K562 (cell line): ENCODE measurements around the gene PPOX. TPM values are rescaled to one million over a fixed set of nuclear protein-coding genes. Genes with fewer than 3 reads are reported as not detected.

Experiments used
- ARID2 ChIP-seq: fragments of 450-650 bp; IDR thresholded peaks from 2 replicates; pipeline ENCODE4 v1.6.1; 2017; ENCODE audit warnings: antibody characterized with exemption, mild to moderate bottlenecking
- ARNT ChIP-seq, 2 experiments: fragments of 450-650 bp; IDR thresholded peaks; 2 replicates each; pipeline ENCODE4 v1.6.1; 2016; ENCODE audit warnings: mild to moderate bottlenecking in 1 of 2
- BRD9 ChIP-seq: fragments of 450-650 bp; IDR thresholded peaks from 2 replicates; pipeline ENCODE4 v1.6.1; 2018; ENCODE audit warnings: low read depth; ENCODE audit not compliant: partially characterized antibody
- GABPA ChIP-seq: fragments of 200-800 bp; sonication (Bioruptor generic); conservative IDR thresholded peaks from 2 replicates; pipeline ENCODE4 v1.6.1; 2016; ENCODE audit warnings: low read depth, missing genetic modification characterization, missing compliant biosample characterization
- ID3 ChIP-seq, 2 experiments: fragments of 250-450 bp in 1 of 2; fragments of 450-650 bp in 1 of 2; sonication (Bioruptor Pico) in 1 of 2; IDR thresholded peaks; 2 replicates each; pipeline versions ENCODE4 v1.6.1 to v1.8.0; 2016 to 2021; ENCODE audit warnings: mild to moderate bottlenecking in 2 of 2, moderate library complexity in 2 of 2, missing compliant biosample characterization in 1 of 2, missing genetic modification characterization in 1 of 2
- MAX ChIP-seq: sonication (generic); formaldehyde crosslinking; IDR thresholded peaks from 2 replicates; pipeline ENCODE4 v1.9.0; 2022; ENCODE audit warnings: mild to moderate bottlenecking, missing genetic modification reagents
- MTA1 ChIP-seq: fragments of 450-650 bp; IDR thresholded peaks from 2 replicates; pipeline ENCODE4 v1.6.1; 2017; ENCODE audit warnings: borderline replicate concordance
- MYBL2 ChIP-seq, 2 experiments: fragments of 450-650 bp in 1 of 2; sonication (generic) in 1 of 2; formaldehyde crosslinking in 1 of 2; IDR thresholded peaks; 2 replicates each; pipeline versions ENCODE4 v1.6.1 to v1.8.1; 2017 to 2022; ENCODE audit warnings: borderline replicate concordance in 1 of 2, inconsistent platforms in 1 of 2, low read depth in 1 of 2, mild to moderate bottlenecking in 1 of 2, missing genetic modification reagents in 1 of 2, moderate library complexity in 1 of 2
- NFIX ChIP-seq: fragments of 250-450 bp; sonication (Bioruptor Pico); IDR thresholded peaks from 2 replicates; pipeline ENCODE4 v1.4.0; 2020; ENCODE audit warnings: low read depth, mild to moderate bottlenecking, moderate library complexity
- PTBP1 ChIP-seq: fragments of 200-400 bp; formaldehyde crosslinking; IDR thresholded peaks from 2 replicates; pipeline ENCODE4 v1.6.1; 2017; ENCODE audit warnings: low read depth, low read length
- SMARCA4 ChIP-seq: fragments of 450-650 bp; IDR thresholded peaks from 2 replicates; pipeline ENCODE4 v1.6.1; 2016
- SP1 ChIP-seq: sonication (generic); formaldehyde crosslinking; IDR thresholded peaks from 2 replicates; pipeline ENCODE4 v1.8.1; 2022; ENCODE audit warnings: mild to moderate bottlenecking, missing genetic modification reagents
- ZBED1 ChIP-seq: IDR thresholded peaks from 2 replicates; pipeline ENCODE4 v1.6.1; 2014
- ZBTB2 ChIP-seq: fragments of 450-650 bp; IDR thresholded peaks from 2 replicates; pipeline ENCODE4 v1.6.1; 2016; ENCODE audit warnings: antibody characterized with exemption
- ZKSCAN1 ChIP-seq: fragments of 150-350 bp; IDR thresholded peaks from 2 replicates; pipeline ENCODE4 v1.6.1; 2016; ENCODE audit warnings: low read depth, low read length
- ZNF175 ChIP-seq: fragments of 200-800 bp; sonication (Bioruptor generic); IDR thresholded peaks from 2 replicates; pipeline ENCODE4 v1.6.1; 2016; ENCODE audit warnings: low read depth, mild to moderate bottlenecking, missing genetic modification characterization, missing compliant biosample characterization
- ZNF592 ChIP-seq: fragments of 450-650 bp; IDR thresholded peaks from 2 replicates; pipeline ENCODE4 v1.6.1; 2017; ENCODE audit warnings: antibody characterized with exemption, mild to moderate bottlenecking
- polyA plus RNA-seq, 8 experiments: library from polyadenylated mRNA; depleted of rRNA in 4 of 8; stranded (reverse) in 5 of 8; unstranded in 3 of 8; fragments of >200 nt; fragmentation: Nextera tagmentation in 2 of 8; fragmentation: Illumina TruSeq in 1 of 8; extraction: Ambion mirVana in 2 of 8; extraction: Trizol in 1 of 8; gene quantifications; 2 replicates each; pipeline versions ENCODE4 v1.2.1 to v1.2.3, GENCODE V29; 2011 to 2014; ENCODE audit warnings: inconsistent platforms in 1 of 8, missing spikeins in 1 of 8
- total RNA-seq, 7 experiments: library from RNA; depleted of rRNA in 6 of 7; stranded (reverse); fragments of >200 nt in 6 of 7; fragmentation: Illumina TruSeq in 2 of 7; extraction: Trizol in 2 of 7; gene quantifications; 2 replicates each; pipeline versions ENCODE4 v1.2.1 to v1.2.3, GENCODE V29; 2011 to 2021; ENCODE audit warnings: low replicate concordance in 1 of 7

PPOX gene
- total and polyA plus RNA-seq, 9 of the 15 experiments (the other 6 are each of a cell fraction or from before 2014, with no cell fraction given): 17.0 to 57.1 (median 38.9) TPM

GRCh38 chr1:161177936-161178244 lies 11.7 kb downstream of the PPOX start (continued):
- TF ChIP-seq ID3 (CRISPR knock-in tag; IDR thresholded peaks at IDR 0.05) (no peak), ID3 (tag; IDR thresholded peaks at IDR 0.05) (0 out of 2 replicates have a peak, but pooled peaks have one; percentile 12), PTBP1 (no peak), NFIX (CRISPR knock-in tag) (no peak), ARNT (IDR thresholded peaks at IDR 0.05) (0 out of 4 replicates have a peak, but pooled peaks of 1 of the 2 experiments have one; percentile 42), SP1 (CRISPR knock-in tag) (peak; percentile 12; the same call in 1 of the 2 replicates), MTA1 (0 out of 2 replicates have a peak, but pooled peaks have one; percentile 33), BRD9 (peak; percentile 37), MAX (CRISPR knock-in tag) (no peak), ZNF592 (0 out of 2 replicates have a peak, but pooled peaks have one; percentile 6), ARID2 (no peak), MYBL2 (IDR thresholded peaks at IDR 0.05; ENCODE audit: low read depth) (no peak), MYBL2 (CRISPR knock-in tag; IDR thresholded peaks at IDR 0.05; ENCODE audit: borderline replicate concordance) (no peak), ZNF175 (peak; percentile 11; the same call in 1 of the 2 replicates), SMARCA4 (0 out of 2 replicates have a peak, but pooled peaks have one; percentile 9), ZBED1 (no peak), ZKSCAN1 (no peak), ZBTB2 (peak; percentile 50; the same call in 1 of the 2 replicates), GABPA (tag) (0 out of 2 replicates have a peak, but pooled peaks have one; percentile 27)
